Spinal cord (tissue), 10 donors: ENCODE measurements around the gene PIK3R4. TPM values are rescaled to one million over a fixed set of nuclear protein-coding genes. Genes with fewer than 3 reads are reported as not detected.

ENCODE experiments used
- DNase-seq, 6 donors: peaks; one replicate each; pipeline versions ENCODE4 v3.0.0 to v3.0.0-alpha.2; 2013 to 2015; ENCODE audit warnings: low spot score in 6 of 6, low read depth in 4 of 6
- H3K27ac ChIP-seq: one replicate; pipeline ENCODE4 v1.5.1; 2013; ENCODE audit warnings: low read depth, low read length, control low read depth
- H3K27me3 ChIP-seq: one replicate; pipeline ENCODE4 v1.6.1; 2013; ENCODE audit warnings: low read length; ENCODE audit not compliant: control insufficient read depth, insufficient read depth
- H3K36me3 ChIP-seq: one replicate; pipeline ENCODE4 v1.6.1; 2013; ENCODE audit warnings: low read length; ENCODE audit not compliant: control insufficient read depth, insufficient read depth
- H3K4me1 ChIP-seq: one replicate; pipeline ENCODE4 v1.6.1; 2013; ENCODE audit warnings: low read length; ENCODE audit not compliant: control insufficient read depth, insufficient read depth
- H3K4me3 ChIP-seq: one replicate; pipeline ENCODE4 v1.5.1; 2013; ENCODE audit warnings: low read depth, low read length, control low read depth
- H3K9me3 ChIP-seq: one replicate; pipeline ENCODE4 v1.6.1; 2013; ENCODE audit warnings: low read length; ENCODE audit not compliant: control insufficient read depth, insufficient read depth
- WGBS: methylation state at CpG from one replicate; pipeline ENCODE4 v1.1.5; 2013; ENCODE audit warnings: missing lambda C conversion rate; ENCODE audit not compliant: insufficient coverage; 5-methylcytosine and 5-hydroxymethylcytosine counted together
- polyA plus RNA-seq, 2 donors: library from polyadenylated mRNA; unstranded; fragments of 120-200 nt; gene quantifications; one replicate each; pipeline ENCODE4 v1.2.1, GENCODE V29; 2013; ENCODE audit not compliant: insufficient read length in 2 of 2
- total RNA-seq, 2 donors: library from RNA; depleted of rRNA in 1 of 2; stranded (reverse); fragments of 120-200 nt in 1 of 2; fragments of >200 nt in 1 of 2; gene quantifications; one replicate each; pipeline versions ENCODE4 v1.2.3 to v1.2.4, GENCODE V29; 2013 to 2014
- donor health status: healthy.

PIK3R4 gene
- total and polyA plus RNA-seq, 4 donors: 24.3 to 42.2 (median 29.1) TPM

DNA sequence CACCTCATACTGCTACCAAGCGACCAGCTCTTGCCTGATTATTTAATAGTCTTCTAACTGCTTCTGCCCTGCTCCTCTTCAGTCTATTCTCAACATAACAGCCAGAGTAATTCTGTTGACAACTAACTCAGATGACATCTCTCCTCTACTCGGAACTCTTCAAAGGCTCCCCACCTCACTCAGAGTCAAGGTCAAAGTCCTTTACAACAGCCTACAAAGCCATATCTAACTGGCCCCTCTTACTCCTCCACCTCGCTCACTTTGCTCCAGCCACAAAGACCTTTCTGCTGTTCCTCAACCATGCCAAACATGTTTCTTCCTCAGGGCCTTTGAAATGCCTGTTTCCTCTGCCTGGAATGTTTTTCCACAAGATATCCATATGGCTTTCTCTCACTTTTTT lies 43.6 kb downstream of the PIK3R4 start:
- Histone ChIP-seq H3K4me3 (no peak overlapping the region), H3K9me3 (no peaks in the 10 kb centered on the region), H3K4me1 (no peaks in the 10 kb centered on the region), H3K27me3 (no peaks in the 10 kb centered on the region), H3K36me3 (peaks cover 6% of the 10 kb centered on the region), H3K27ac (no peak overlapping the region)
- WGBS: 92% methylated on average over 3 of the region's 3 CpGs
- DNase-seq: no peak

DNA sequence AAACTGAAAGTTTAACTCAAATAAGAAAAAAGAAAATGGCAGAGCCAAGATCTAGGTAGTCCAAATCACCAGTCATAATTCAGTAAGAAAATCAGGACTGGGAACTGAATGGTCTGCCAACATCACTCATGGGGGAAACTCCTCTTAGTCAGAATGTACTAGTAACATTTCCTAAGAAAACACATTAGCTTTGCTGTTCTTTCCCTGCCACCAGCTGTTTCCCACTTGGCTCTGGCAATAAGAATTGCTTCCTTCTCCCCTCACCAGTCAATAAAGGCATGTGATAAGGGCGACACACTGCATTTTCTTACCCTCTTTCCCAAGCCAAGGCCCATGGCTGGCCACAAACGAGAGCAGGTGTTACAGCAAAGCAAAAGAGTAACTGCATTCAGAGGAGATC lies 46.1 kb downstream of the PIK3R4 start:
- no peak overlapping the region for H3K4me3 ChIP-seq
- 60% methylated on average over 1 of the region's 2 CpGs for WGBS
- DNase-seq: peak in 1 of 6 donors; percentile 24
- H3K27ac ChIP-seq: no peak overlapping the region
- no peaks in the 10 kb centered on the region for H3K9me3 ChIP-seq
- H3K27me3 ChIP-seq: no peaks in the 10 kb centered on the region
- H3K36me3 ChIP-seq: peaks cover 9% of the 10 kb centered on the region
- H3K4me1 ChIP-seq: no peaks in the 10 kb centered on the region

DNA sequence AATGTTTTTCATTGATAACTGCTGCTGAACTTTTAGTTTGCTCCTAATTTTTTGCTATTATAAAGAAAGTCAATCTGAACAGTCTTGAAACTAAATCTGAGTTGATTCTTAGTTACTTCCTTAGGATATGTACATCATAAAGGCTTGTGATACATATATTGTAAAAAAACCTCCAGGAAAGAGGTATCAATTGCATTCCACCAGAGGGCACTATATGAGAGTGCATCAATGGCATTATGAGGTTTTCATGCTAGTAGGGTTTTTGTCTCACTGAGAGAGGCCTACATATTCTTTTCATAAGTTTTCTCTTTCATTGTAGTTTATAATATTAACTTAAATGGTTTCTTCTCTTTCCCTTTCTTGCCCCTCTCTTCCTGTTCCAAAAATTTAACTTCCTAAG lies 46.9 kb downstream of the PIK3R4 start:
- H3K4me3 ChIP-seq: no peak overlapping the region
- H3K36me3 ChIP-seq: peaks cover 9% of the 10 kb centered on the region
- no peaks in the 10 kb centered on the region for H3K27me3 ChIP-seq
- no peaks in the 10 kb centered on the region for H3K9me3 ChIP-seq
- DNase-seq: no peak
- H3K4me1 ChIP-seq: no peaks in the 10 kb centered on the region
- no peak overlapping the region for H3K27ac ChIP-seq

DNA sequence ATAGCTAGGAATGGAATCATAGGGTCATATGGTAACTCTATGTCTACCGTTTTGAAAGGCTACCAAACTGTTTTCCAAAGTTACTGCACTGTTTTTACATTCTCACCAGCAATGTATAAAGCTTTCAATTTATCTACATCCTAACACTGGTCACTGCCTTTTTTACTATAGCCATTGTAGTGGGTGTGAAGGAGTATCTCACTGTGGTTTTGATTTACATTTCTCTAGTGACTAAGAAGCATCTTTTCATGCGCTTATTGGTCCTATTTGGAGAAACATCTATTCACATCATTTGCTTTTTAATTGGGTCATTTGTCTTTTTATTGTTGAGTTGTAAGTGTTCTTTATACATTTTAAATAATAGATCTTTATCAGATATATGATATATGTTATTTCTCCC lies 53.3 kb downstream of the PIK3R4 start:
- no peak overlapping the region for H3K27ac ChIP-seq
- DNase-seq: no peak
- no peaks in the 10 kb centered on the region for H3K9me3 ChIP-seq
- H3K4me1 ChIP-seq: no peaks in the 10 kb centered on the region
- H3K27me3 ChIP-seq: no peaks in the 10 kb centered on the region
- no peak overlapping the region for H3K4me3 ChIP-seq
- WGBS: no CpG with 5 or more reads among the region's 2 CpGs
- peaks cover 2% of the 10 kb centered on the region for H3K36me3 ChIP-seq

DNA sequence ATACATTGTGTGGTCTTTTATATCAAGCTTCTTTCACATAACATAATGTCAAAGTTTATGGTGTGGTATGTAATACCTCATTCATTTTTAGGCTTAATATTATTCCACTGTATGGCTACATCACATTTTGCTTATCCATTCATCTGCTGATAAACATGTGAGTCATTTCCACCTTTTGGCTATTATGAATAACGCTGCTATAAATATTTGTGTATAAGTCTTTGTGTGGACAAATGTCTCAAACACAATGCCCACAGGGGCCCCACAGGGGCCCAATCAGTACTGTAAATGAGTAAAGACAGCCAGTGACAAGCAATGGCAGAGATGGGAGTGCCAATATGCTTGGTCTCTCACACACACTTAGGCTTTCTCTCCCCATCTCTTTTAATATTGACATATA lies 54.2 kb downstream of the PIK3R4 start:
- Histone ChIP-seq H3K4me1 (no peaks in the 10 kb centered on the region), H3K36me3 (peaks cover 2% of the 10 kb centered on the region), H3K27me3 (no peaks in the 10 kb centered on the region), H3K4me3 (no peak overlapping the region), H3K9me3 (no peaks in the 10 kb centered on the region), H3K27ac (no peak overlapping the region)
- no peak for DNase-seq
- no CpG with 5 or more reads among the region's 1 CpG for WGBS

DNA sequence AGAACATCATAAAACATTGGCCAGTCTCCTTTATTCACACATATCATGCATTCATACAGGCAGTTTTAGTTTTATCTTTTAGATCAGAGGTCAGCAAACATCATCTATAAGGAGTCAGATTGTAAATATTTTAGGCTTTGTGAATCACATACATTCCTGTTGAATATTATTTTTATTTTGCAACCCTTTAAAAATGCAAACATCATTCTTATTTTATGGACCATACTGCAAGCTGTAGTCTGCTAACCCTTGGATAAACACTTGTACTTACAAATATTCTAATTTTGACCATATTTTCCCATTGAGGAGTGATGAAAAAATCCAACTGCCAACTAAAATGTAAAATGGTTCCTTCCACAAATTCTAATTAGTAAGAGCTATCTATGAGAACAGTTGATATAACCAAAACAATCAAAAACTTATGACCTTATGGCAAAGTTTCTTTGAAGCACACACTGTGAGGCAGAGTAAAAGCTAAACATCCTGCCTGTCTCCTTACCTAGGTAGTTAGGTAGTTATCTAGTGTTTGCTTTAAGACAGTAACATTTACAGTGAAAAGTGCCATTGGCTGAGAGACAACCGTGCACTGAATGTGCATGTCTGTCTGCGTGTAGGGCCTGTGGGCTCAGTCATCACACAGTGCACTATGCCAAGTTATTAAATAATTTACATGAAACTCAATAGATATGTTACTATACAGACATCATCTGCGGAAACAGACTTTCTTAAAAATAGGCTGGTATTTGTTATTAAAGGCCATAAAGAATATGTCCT lies 57.7 kb downstream of the PIK3R4 start:
- peaks cover 1% of the 10 kb centered on the region for H3K36me3 ChIP-seq
- no peak overlapping the region for H3K4me3 ChIP-seq
- DNase-seq: no peak
- no peak overlapping the region for H3K27ac ChIP-seq
- WGBS: no CpG with 5 or more reads among the region's 3 CpGs
- H3K4me1 ChIP-seq: no peaks in the 10 kb centered on the region
- H3K27me3 ChIP-seq: no peaks in the 10 kb centered on the region
- no peaks in the 10 kb centered on the region for H3K9me3 ChIP-seq

DNA sequence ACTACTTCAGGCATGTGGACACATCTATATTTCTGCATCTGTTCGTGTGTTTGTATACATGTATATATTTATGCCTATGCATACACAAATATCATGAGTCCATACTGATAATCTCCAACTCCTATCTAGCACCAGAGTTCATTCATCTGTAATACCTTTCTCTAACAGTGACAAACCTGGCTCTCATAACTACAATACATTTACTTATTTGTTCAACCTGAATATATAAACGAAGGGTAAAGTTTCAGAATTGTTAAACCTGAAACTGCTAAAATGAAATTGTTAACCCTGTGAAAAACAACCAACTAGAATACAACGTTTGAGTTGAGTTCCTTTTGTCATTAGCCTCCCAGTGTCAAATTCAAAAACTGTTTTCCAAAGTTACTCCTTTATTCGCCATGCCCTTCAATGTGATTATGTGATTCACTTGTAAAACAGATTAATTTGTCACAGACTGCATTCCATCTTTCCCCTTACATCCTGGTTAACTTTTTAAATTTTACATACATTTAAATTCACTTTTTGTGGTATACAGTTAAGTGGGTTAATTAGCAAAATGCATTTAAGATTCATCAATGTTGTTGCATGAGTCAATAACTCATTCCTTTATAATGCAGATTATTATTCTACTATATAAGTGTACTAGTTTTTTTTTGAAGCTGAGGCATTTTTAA lies 58.5 kb downstream of the PIK3R4 start:
- no peaks in the 10 kb centered on the region for H3K27me3 ChIP-seq
- no peak for DNase-seq
- H3K27ac ChIP-seq: no peak overlapping the region
- no peak overlapping the region for H3K4me3 ChIP-seq
- H3K9me3 ChIP-seq: no peaks in the 10 kb centered on the region
- WGBS: no CpG with 5 or more reads among the region's 4 CpGs
- peaks cover 6% of the 10 kb centered on the region for H3K36me3 ChIP-seq
- no peaks in the 10 kb centered on the region for H3K4me1 ChIP-seq

DNA sequence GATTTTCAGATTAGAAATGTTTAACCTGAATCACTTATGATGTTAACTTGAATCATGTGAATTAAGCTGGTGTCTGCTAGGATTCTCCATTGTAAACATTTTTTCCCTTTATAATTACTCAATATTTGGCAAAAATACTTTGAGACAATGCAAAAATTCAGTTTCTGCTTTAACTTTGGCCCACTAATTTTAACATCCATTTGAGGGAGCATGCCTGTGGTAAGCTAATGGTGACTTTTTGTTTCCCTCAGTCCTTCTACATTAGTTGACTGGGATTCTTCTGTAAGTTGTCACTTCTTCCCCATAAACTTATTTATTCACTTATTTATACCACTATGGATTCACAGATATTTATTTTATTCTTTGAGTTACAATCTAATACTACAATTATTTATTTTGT lies 59.3 kb downstream of the PIK3R4 start:
- no peaks in the 10 kb centered on the region for H3K27me3 ChIP-seq
- no peak overlapping the region for H3K27ac ChIP-seq
- no peaks in the 10 kb centered on the region for H3K4me1 ChIP-seq
- no peaks in the 10 kb centered on the region for H3K9me3 ChIP-seq
- H3K4me3 ChIP-seq: no peak overlapping the region
- peaks cover 12% of the 10 kb centered on the region for H3K36me3 ChIP-seq
- DNase-seq: no peak

DNA sequence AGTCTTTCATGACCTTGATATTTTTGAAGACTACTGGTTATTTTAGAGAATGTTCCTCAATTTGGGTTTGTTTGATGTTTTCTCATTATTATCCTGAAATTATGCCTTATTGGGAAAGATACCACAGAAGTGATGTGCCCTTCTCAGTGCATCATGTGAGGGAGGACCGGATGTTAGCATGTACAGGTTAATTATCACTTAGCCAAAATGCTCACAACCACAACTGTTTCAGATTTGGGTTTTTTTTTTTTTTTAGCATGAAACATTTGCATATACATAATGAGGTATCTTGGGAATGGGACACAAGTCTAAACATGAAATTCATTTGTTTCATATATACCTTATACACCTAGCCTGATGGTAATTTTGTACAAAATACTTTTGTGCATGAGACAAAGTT lies 59.8 kb downstream of the PIK3R4 start:
- DNase-seq: no peak
- no peak overlapping the region for H3K27ac ChIP-seq
- H3K4me1 ChIP-seq: no peaks in the 10 kb centered on the region
- no CpG with 5 or more reads among the region's 1 CpG for WGBS
- no peaks in the 10 kb centered on the region for H3K9me3 ChIP-seq
- H3K4me3 ChIP-seq: no peak overlapping the region
- H3K27me3 ChIP-seq: no peaks in the 10 kb centered on the region
- H3K36me3 ChIP-seq: peaks cover 13% of the 10 kb centered on the region

DNA sequence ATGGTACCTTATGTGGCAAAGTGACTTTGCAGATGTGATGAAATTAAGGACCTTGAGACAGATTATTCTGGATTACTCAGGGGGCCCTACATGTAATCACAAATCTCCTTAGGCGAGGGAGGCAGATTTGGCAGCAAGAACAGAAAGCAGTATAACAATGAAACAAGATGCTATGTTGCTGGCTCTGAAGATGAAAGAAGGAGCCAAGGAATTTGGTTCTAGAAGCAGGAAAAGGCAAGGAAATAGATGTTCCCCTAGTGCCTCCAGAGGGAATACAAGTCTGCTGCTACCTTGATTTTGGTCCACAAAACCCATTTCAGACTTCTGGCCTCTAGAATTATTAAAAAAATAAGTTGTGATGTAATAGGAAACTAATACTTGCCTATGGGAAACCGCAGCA lies 64.5 kb downstream of the PIK3R4 start:
- Histone ChIP-seq H3K27me3 (no peaks in the 10 kb centered on the region), H3K9me3 (no peaks in the 10 kb centered on the region), H3K4me1 (no peaks in the 10 kb centered on the region), H3K36me3 (peaks cover 16% of the 10 kb centered on the region), H3K4me3 (no peak overlapping the region), H3K27ac (no peak overlapping the region)
- DNase-seq: no peak
- WGBS: 100% methylated on average over 1 of the region's 2 CpGs
